ENCODE data around the gene DDC. TPM values are rescaled to one million over a fixed set of nuclear protein-coding genes. Genes with fewer than 3 reads are reported as not detected.

DDC gene
- polyA plus RNA-seq, 1 donor (not counting 4 experiments of a cell fraction or from before 2014, with no cell fraction given) = not detected

- dilution Hi-C loops (cut with MboI; ENCODE audit: extremely low pct_ligation_motif_present, low sequenced_read_pairs) = no loop called here
- TF ChIP-seq CTCF (optimal IDR thresholded peaks at IDR 0.05 in 1 of 3, IDR thresholded peaks at IDR 0.05 in 1 of 3, conservative IDR thresholded peaks at IDR 0.05 in 1 of 3; ENCODE audit: extremely low read depth in 1 of 3, insufficient read depth in 2 of 3, low read length in 3 of 3) (no peak), EZH2 (IDR thresholded peaks at IDR 0.05; ENCODE audit: low read length) (no peak)
- Histone ChIP-seq H2AFZ (ENCODE audit: control insufficient read depth, low read length) (no peak overlapping the region), H3K27me3 (ENCODE audit: control insufficient read depth, extremely low read depth, insufficient read depth, low read length) (no peaks in the 10 kb centered on the region), H3K9me1 (ENCODE audit: control insufficient read depth, extremely low read depth, insufficient read depth, low read length) (no peaks in the 10 kb centered on the region), H3K4me2 (ENCODE audit: control insufficient read depth, extremely low read depth, insufficient read depth, low read depth, low read length) (peak overlapping the region; percentile 78), H3K9ac (ENCODE audit: control insufficient read depth, extremely low read depth, insufficient read depth, low read length) (no peak overlapping the region), H3K9me3 (ENCODE audit: control insufficient read depth, low read depth, low read length) (no peaks in the 10 kb centered on the region), H3K4me3 (ENCODE audit: control insufficient read depth in 2 of 3, extremely low read depth in 1 of 3, insufficient read depth in 2 of 3, low read depth in 1 of 3, low read length in 3 of 3) (no peak overlapping the region), H4K20me1 (ENCODE audit: control insufficient read depth, extremely low read depth, insufficient read depth, low read length) (no peaks in the 10 kb centered on the region), H3K4me1 (ENCODE audit: control insufficient read depth, extremely low read depth, insufficient read depth, low read length) (peaks cover 27% of the 10 kb centered on the region), H3K36me3 (ENCODE audit: control insufficient read depth in 2 of 2, extremely low read depth in 1 of 2, insufficient read depth in 2 of 2, low read length in 2 of 2) (peaks cover 0 to 12% of the 10 kb centered on the region in 2 experiments), H3K79me2 (ENCODE audit: control insufficient read depth, insufficient read depth, low read length) (peaks cover 5% of the 10 kb centered on the region), H3K27ac (ENCODE audit: control insufficient read depth, insufficient read depth, low read length) (no peak overlapping the region)
- no peak for FAIRE-seq
- DNase-seq (ENCODE audit: low read depth, low spot score) = no peak
Measured at GRCh38 chr7:50448823-50449222, 116.4 kb downstream of the DDC start.

GRCh38 chr7:50446542-50446960 lies 118.7 kb downstream of the DDC start:
- Histone ChIP-seq H3K9me1 (ENCODE audit: control insufficient read depth, extremely low read depth, insufficient read depth, low read length) (no peaks in the 10 kb centered on the region), H3K27me3 (ENCODE audit: control insufficient read depth, extremely low read depth, insufficient read depth, low read length) (no peaks in the 10 kb centered on the region), H3K36me3 (ENCODE audit: control insufficient read depth in 2 of 2, extremely low read depth in 1 of 2, insufficient read depth in 2 of 2, low read length in 2 of 2) (peaks cover 0 to 12% of the 10 kb centered on the region in 2 experiments), H3K4me1 (ENCODE audit: control insufficient read depth, extremely low read depth, insufficient read depth, low read length) (peaks cover 27% of the 10 kb centered on the region), H4K20me1 (ENCODE audit: control insufficient read depth, extremely low read depth, insufficient read depth, low read length) (no peaks in the 10 kb centered on the region), H3K4me3 (ENCODE audit: control insufficient read depth in 2 of 3, extremely low read depth in 1 of 3, insufficient read depth in 2 of 3, low read depth in 1 of 3, low read length in 3 of 3) (no peak overlapping the region), H3K9ac (ENCODE audit: control insufficient read depth, extremely low read depth, insufficient read depth, low read length) (no peak overlapping the region), H3K9me3 (ENCODE audit: control insufficient read depth, low read depth, low read length) (no peaks in the 10 kb centered on the region), H2AFZ (ENCODE audit: control insufficient read depth, low read length) (no peak overlapping the region), H3K79me2 (ENCODE audit: control insufficient read depth, insufficient read depth, low read length) (peaks cover 5% of the 10 kb centered on the region), H3K27ac (ENCODE audit: control insufficient read depth, insufficient read depth, low read length) (peak overlapping the region; percentile 66), H3K4me2 (ENCODE audit: control insufficient read depth, extremely low read depth, insufficient read depth, low read depth, low read length) (peak overlapping the region; percentile 39)
- FAIRE-seq = peak; percentile 86
- dilution Hi-C loops (cut with MboI; ENCODE audit: extremely low pct_ligation_motif_present, low sequenced_read_pairs) = no loop called here
- DNase-seq (ENCODE audit: low read depth, low spot score) = peak; percentile 96
- TF ChIP-seq EZH2 (IDR thresholded peaks at IDR 0.05; ENCODE audit: low read length) (no peak), CTCF (optimal IDR thresholded peaks at IDR 0.05 in 1 of 3, IDR thresholded peaks at IDR 0.05 in 1 of 3, conservative IDR thresholded peaks at IDR 0.05 in 1 of 3; ENCODE audit: extremely low read depth in 1 of 3, insufficient read depth in 2 of 3, low read length in 3 of 3) (no peak)

All from keratinocyte (primary cell).